PC-9 (cell line): Measurements from ENCODE around the gene MICAL2.

ENCODE experiments used
- CTCF ChIP-seq: fragments of 200-600 bp; sonication (generic); conservative IDR thresholded peaks from 2 replicates; pipeline ENCODE4 v1.6.1; 2017; ENCODE audit warnings: mixed run types, antibody characterized with exemption, mild to moderate bottlenecking, moderate library complexity
- EZH2 ChIP-seq: fragments of 200-600 bp; sonication (generic); IDR thresholded peaks from 2 replicates; pipeline ENCODE4 v1.8.0; 2017; ENCODE audit warnings: antibody characterized with exemption, low read depth

GRCh38 chr11:12100841-12101242 lies 9.5 kb upstream of the MICAL2 start:
- TF ChIP-seq CTCF (no peak), EZH2 (no peak)
